Lung (tissue), 12 donors: ENCODE results near the gene MARK3. TPM values are rescaled to one million over a fixed set of nuclear protein-coding genes. Genes with fewer than 3 reads are reported as not detected.

Experiments used
- ATAC-seq: fragments of 200-7000 bp; cut with Tn5 transposase; one replicate; pipeline ENCODE4 v1.9.1; 2020; ENCODE audit warnings: moderate number of reproducible peaks; ENCODE audit not compliant: insufficient read depth, low FRiP score
- DNase-seq, 3 donors: peaks; one replicate each; pipeline ENCODE4 v3.0.0-alpha.2; 2013 to 2017
- H3K27ac ChIP-seq, 2 donors: one replicate each; pipeline ENCODE4 v1.5.1; 2013; ENCODE audit warnings: mild to moderate bottlenecking in 2 of 2, moderate library complexity in 2 of 2, control low read depth in 1 of 2, inconsistent platforms in 1 of 2, low read depth in 1 of 2, low read length in 1 of 2
- H3K27me3 ChIP-seq, 3 donors: one replicate each; pipeline ENCODE4 v1.5.1; 2013; ENCODE audit warnings: low read length in 2 of 3; ENCODE audit not compliant: control insufficient read depth in 3 of 3, insufficient read depth in 3 of 3
- H3K36me3 ChIP-seq, 4 donors: one replicate each; pipeline ENCODE4 v1.5.1; 2013; ENCODE audit warnings: low read length in 4 of 4, mild to moderate bottlenecking in 1 of 4, moderate library complexity in 1 of 4; ENCODE audit not compliant: control insufficient read depth in 4 of 4, insufficient read depth in 4 of 4
- H3K4me1 ChIP-seq, 5 donors: one replicate each; pipeline ENCODE4 v1.5.1; 2013; ENCODE audit warnings: low read length in 5 of 5, mild to moderate bottlenecking in 2 of 5, moderate library complexity in 1 of 5; ENCODE audit not compliant: control insufficient read depth in 5 of 5, insufficient read depth in 5 of 5
- H3K4me3 ChIP-seq: one replicate; pipeline ENCODE4 v1.5.1; 2013; ENCODE audit warnings: mild to moderate bottlenecking, control low read depth, moderate library complexity
- H3K9ac ChIP-seq, 2 donors: one replicate each; pipeline ENCODE4 v1.5.1; 2013; ENCODE audit warnings: low read length in 2 of 2, control low read depth in 1 of 2; ENCODE audit not compliant: insufficient read depth in 1 of 2
- H3K9me3 ChIP-seq, 4 donors: one replicate each; pipeline ENCODE4 v1.5.1; 2013; ENCODE audit warnings: low read length in 3 of 4, mild to moderate bottlenecking in 1 of 4, moderate library complexity in 1 of 4; ENCODE audit not compliant: control insufficient read depth in 4 of 4, insufficient read depth in 3 of 4
- WGBS, 2 donors: extraction: QIAGEN DNeasy Blood & Tissue Kit; methylation state at CpG; one replicate each; pipeline ENCODE4 v1.1.7; 2013; 5-methylcytosine and 5-hydroxymethylcytosine counted together
- polyA plus RNA-seq, 2 donors: library from polyadenylated mRNA; stranded (reverse); fragments of 200-250 nt; gene quantifications; one replicate each; pipeline ENCODE4 v1.2.1, GENCODE V29; 2013
- total RNA-seq, 2 donors: library from RNA; depleted of rRNA in 1 of 2; stranded (reverse); fragments of >200 nt in 1 of 2; gene quantifications; one replicate each; pipeline ENCODE4 v1.2.1, GENCODE V29; 2014 to 2021
- TF ChIP-seq, protein P1 (sequence below): IDR thresholded peaks from 2 replicates; pipeline ENCODE4 v1.5.1; 2012; ENCODE audit warnings: mild to moderate bottlenecking; ENCODE audit errors: control extremely low read depth, extremely low read depth
- donor health status: control.
- donor health status: control.
- donor health status: Bipolar disorder and iron deficiency.
- donor health status: healthy.
- donor health status: DM: yes; HTN: yes; CAD: no.

Gene MARK3
- total and polyA plus RNA-seq, 4 donors, result 56.2 to 177 (median 101) TPM

DNA sequence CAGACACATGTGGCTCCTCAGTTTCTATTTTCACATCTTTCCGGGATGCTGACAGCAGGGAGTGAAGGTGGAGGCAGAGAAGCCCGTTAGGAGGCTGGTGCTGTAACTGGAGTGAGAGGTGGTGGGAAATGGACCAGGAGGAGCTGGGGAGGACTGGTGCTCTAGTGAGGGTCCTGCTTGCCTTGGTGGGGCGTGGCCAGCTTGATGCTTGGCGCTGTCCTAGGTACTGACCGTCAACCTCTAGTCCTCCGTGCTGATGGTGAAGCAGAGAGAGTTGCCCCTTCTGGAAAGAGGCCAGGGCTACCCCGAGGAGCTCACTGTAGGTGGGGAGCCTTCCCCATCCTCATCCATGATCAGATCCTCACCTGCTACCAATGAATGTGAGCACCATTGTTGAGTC, 145.2 kb downstream of the MARK3 start:
- WGBS, 2 donors, result 69 to 85% methylated on average over 6 to 7 of the region's 7 CpGs
- H3K36me3 ChIP-seq, result peaks cover 0 to 41% (median 4%) of the 10 kb centered on the region in 4 donors
- H3K27ac ChIP-seq, result no peak overlapping the region
- peaks cover 0 to 30% (median 11%) of the 10 kb centered on the region in 5 donors for H3K4me1 ChIP-seq
- no peaks in the 10 kb centered on the region for H3K27me3 ChIP-seq
- TF ChIP-seq, protein P1, sequence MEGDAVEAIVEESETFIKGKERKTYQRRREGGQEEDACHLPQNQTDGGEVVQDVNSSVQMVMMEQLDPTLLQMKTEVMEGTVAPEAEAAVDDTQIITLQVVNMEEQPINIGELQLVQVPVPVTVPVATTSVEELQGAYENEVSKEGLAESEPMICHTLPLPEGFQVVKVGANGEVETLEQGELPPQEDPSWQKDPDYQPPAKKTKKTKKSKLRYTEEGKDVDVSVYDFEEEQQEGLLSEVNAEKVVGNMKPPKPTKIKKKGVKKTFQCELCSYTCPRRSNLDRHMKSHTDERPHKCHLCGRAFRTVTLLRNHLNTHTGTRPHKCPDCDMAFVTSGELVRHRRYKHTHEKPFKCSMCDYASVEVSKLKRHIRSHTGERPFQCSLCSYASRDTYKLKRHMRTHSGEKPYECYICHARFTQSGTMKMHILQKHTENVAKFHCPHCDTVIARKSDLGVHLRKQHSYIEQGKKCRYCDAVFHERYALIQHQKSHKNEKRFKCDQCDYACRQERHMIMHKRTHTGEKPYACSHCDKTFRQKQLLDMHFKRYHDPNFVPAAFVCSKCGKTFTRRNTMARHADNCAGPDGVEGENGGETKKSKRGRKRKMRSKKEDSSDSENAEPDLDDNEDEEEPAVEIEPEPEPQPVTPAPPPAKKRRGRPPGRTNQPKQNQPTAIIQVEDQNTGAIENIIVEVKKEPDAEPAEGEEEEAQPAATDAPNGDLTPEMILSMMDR, result no peak
- no peak overlapping the region for H3K9ac ChIP-seq
- DNase-seq, result peak in 1 of 3 donors; percentile 56
- no peak for ATAC-seq
- no peak overlapping the region for H3K4me3 ChIP-seq
- no peaks in the 10 kb centered on the region for H3K9me3 ChIP-seq

GRCh38 chr14:103530831-103531230, 145.6 kb downstream of the MARK3 start:
- Histone ChIP-seq H3K27ac (no peak overlapping the region), H3K9ac (no peak overlapping the region), H3K27me3 (no peaks in the 10 kb centered on the region), H3K36me3 (peaks cover 0 to 44% (median 4%) of the 10 kb centered on the region in 4 donors), H3K4me1 (peaks cover 0 to 27% (median 10%) of the 10 kb centered on the region in 5 donors), H3K4me3 (no peak overlapping the region), H3K9me3 (no peaks in the 10 kb centered on the region)
- 92% methylated on average over 11 of the region's 11 CpGs for WGBS, 2 donors
- DNase-seq, result no peak
- TF ChIP-seq, protein P1, result no peak
- ATAC-seq, result no peak

DNA sequence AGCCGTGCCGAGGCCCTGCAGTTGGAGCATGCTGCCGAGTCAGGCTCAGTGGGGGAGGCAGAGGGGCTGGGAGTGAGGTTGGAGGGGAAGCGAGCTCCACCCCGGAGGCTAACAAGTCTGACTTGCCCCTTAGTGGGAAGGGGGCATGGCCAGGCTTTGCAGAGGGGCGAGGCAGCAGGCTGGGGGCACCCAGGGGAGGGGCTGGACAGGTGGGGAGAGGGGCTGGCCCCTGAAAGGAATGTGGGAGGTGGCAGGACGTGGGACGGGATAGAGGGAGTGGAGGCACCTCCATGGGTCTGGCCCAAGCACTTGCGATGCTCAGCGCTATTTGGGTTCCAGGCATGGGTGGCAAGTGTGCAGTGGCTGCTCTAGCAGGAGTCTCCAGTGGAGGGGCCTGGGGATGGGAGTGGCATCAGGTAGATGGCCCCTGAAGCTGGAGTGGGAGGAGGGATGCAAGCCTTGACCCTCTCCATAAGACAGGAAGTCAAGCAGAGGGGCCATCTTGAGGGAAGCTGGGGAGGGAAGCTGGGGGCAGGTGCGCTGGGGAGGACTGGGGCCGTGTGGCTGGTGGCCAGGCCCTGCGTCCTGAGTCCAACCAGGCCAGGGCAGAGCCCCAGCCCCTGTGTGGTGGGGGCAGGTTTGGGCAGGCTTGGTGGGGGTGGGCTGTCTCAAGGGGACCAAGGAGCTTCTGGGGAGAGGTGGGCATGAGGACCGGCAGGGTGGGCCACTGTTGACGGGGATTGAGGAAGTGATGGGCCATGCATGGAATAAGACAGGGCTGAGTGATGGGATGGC, 146.4 kb downstream of the MARK3 start:
- TF ChIP-seq, protein P1, result no peak
- no peak for ATAC-seq
- 86 to 92% methylated on average over 15 of the region's 15 CpGs for WGBS, 2 donors
- H3K4me1 ChIP-seq, result peaks cover 0 to 22% (median 10%) of the 10 kb centered on the region in 5 donors
- H3K9me3 ChIP-seq, result no peaks in the 10 kb centered on the region
- H3K9ac ChIP-seq, result no peak overlapping the region
- no peak overlapping the region for H3K4me3 ChIP-seq
- no peaks in the 10 kb centered on the region for H3K27me3 ChIP-seq
- no peak for DNase-seq
- H3K36me3 ChIP-seq, result peaks cover 0 to 48% (median 4%) of the 10 kb centered on the region in 4 donors
- peak overlapping the region in 1 of 2 donors; percentile 8 for H3K27ac ChIP-seq
